GM12878 (cell line): ENCODE data around the gene SLC49A4. TPM values are rescaled to one million over a fixed set of nuclear protein-coding genes. Genes with fewer than 3 reads are reported as not detected.

ENCODE experiments used
- CUX1 ChIP-seq: IDR thresholded peaks from 2 replicates; pipeline ENCODE4 v1.6.1; 2012; ENCODE audit warnings: improper control_type of control experiment, low read depth, low read length; ENCODE audit not compliant: insufficient replicate concordance
- EP300 ChIP-seq, 2 experiments: fragments of 150-350 bp in 1 of 2; IDR thresholded peaks; 2 replicates each; pipeline ENCODE4 v1.6.1; 2011 to 2012; ENCODE audit warnings: low read depth in 2 of 2, low read length in 2 of 2, borderline replicate concordance in 1 of 2, improper control_type of control experiment in 1 of 2, inconsistent platforms in 1 of 2; ENCODE audit not compliant: control insufficient read depth in 1 of 2
- MTA3 ChIP-seq: IDR thresholded peaks from 2 replicates; pipeline ENCODE4 v1.6.1; 2012; ENCODE audit warnings: low read length, inconsistent platforms, borderline replicate concordance
- NBN ChIP-seq: fragments of 450-650 bp; IDR thresholded peaks from 2 replicates; pipeline ENCODE4 v1.6.1; 2016
- NFIC ChIP-seq: IDR thresholded peaks from 2 replicates; pipeline ENCODE4 v1.6.1; 2012; ENCODE audit warnings: low read depth, mild to moderate bottlenecking, inconsistent platforms, low read length, moderate library complexity
- REST ChIP-seq: IDR thresholded peaks from 2 replicates; pipeline ENCODE4 v1.6.1; 2012; ENCODE audit warnings: mild to moderate bottlenecking, low read depth, low read length
- SIN3A ChIP-seq: IDR thresholded peaks from 2 replicates; pipeline ENCODE4 v1.6.1; 2012; ENCODE audit warnings: low read depth, low read length, improper control_type of control experiment
- ZNF24 ChIP-seq: fragments of 450-650 bp; IDR thresholded peaks from 2 replicates; pipeline ENCODE4 v1.6.1; 2017; ENCODE audit warnings: antibody characterized with exemption, mild to moderate bottlenecking
- ZNF592 ChIP-seq: fragments of 450-650 bp; IDR thresholded peaks from 2 replicates; pipeline ENCODE4 v1.6.1; 2017; ENCODE audit warnings: mild to moderate bottlenecking, moderate library complexity
- ZZZ3 ChIP-seq: IDR thresholded peaks from 2 replicates; pipeline ENCODE4 v1.6.1; 2011; ENCODE audit warnings: low read depth; ENCODE audit not compliant: control insufficient read depth, insufficient read length
- polyA plus RNA-seq, 11 experiments: library from polyadenylated mRNA; depleted of rRNA in 4 of 11; unstranded in 6 of 11; stranded (reverse) in 5 of 11; fragments of >200 nt; fragmentation: Nextera tagmentation in 4 of 11; fragmentation: Illumina TruSeq in 1 of 11; extraction: Ambion mirVana in 4 of 11; extraction: Trizol in 1 of 11; gene quantifications; 1 replicate in 1 of 11; 2 replicates in 10 of 11; pipeline versions ENCODE4 v1.2.1 to v1.2.3, GENCODE V29; 2011 to 2016; ENCODE audit warnings: inconsistent platforms in 2 of 11, missing spikeins in 2 of 11, low read depth in 1 of 11
- total RNA-seq, 4 experiments: library from RNA; depleted of rRNA in 3 of 4; stranded (reverse); fragments of >200 nt in 3 of 4; fragmentation: Illumina TruSeq in 1 of 4; extraction: Trizol in 1 of 4; gene quantifications; 2 replicates each; pipeline versions ENCODE4 v1.2.1 to v1.2.3, GENCODE V29; 2013 to 2021

Gene SLC49A4
- total and polyA plus RNA-seq, 10 of the 15 experiments (the other 5 are each of a cell fraction or from before 2014, with no cell fraction given): 0.48 to 2.2 (median 1.4) TPM

GRCh38 chr3:122826278-122826677 is 31.4 kb downstream of the SLC49A4 start (continued):
- TF ChIP-seq REST (no peak), CUX1 (no peak), NBN (no peak), ZZZ3 (no peak), EP300 (IDR thresholded peaks at IDR 0.05; ENCODE audit: borderline replicate concordance in 1 of 2, control insufficient read depth in 1 of 2, low read depth in 2 of 2, low read length in 2 of 2) (no peak), SIN3A (no peak), MTA3 (no peak), NFIC (no peak), ZNF592 (no peak), ZNF24 (no peak)
- TF ChIP-seq, all 136 proteins: peak for 0
